ENCODE measurements around the gene TJP3. TPM values are rescaled to one million over a fixed set of nuclear protein-coding genes. Genes with fewer than 3 reads are reported as not detected.

Gene TJP3
- total RNA-seq, 2 donors from 2014 or later, result 15.7 to 25.9 TPM

GRCh38 chr19:3790209-3790734, 82.1 kb downstream of the TJP3 start:
- TF ChIP-seq, protein P1, sequence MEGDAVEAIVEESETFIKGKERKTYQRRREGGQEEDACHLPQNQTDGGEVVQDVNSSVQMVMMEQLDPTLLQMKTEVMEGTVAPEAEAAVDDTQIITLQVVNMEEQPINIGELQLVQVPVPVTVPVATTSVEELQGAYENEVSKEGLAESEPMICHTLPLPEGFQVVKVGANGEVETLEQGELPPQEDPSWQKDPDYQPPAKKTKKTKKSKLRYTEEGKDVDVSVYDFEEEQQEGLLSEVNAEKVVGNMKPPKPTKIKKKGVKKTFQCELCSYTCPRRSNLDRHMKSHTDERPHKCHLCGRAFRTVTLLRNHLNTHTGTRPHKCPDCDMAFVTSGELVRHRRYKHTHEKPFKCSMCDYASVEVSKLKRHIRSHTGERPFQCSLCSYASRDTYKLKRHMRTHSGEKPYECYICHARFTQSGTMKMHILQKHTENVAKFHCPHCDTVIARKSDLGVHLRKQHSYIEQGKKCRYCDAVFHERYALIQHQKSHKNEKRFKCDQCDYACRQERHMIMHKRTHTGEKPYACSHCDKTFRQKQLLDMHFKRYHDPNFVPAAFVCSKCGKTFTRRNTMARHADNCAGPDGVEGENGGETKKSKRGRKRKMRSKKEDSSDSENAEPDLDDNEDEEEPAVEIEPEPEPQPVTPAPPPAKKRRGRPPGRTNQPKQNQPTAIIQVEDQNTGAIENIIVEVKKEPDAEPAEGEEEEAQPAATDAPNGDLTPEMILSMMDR (conservative IDR thresholded peaks at IDR 0.05), result no peak
- Mint-ChIP-seq H3K4me3 (no peak overlapping the region), H3K9me3 (no peaks in the 10 kb centered on the region), H3K27ac (no peak overlapping the region), H3K27me3 (ENCODE audit: insufficient read depth) (peaks cover 44% of the 10 kb centered on the region), H3K4me1 (no peaks in the 10 kb centered on the region), H3K36me3 (ENCODE audit: low read depth) (no peaks in the 10 kb centered on the region)
- Histone ChIP-seq H3K4me3 (ENCODE audit: low read length) (no peak overlapping the region), H3K27ac (ENCODE audit: low read depth, low read length) (no peak overlapping the region), H3K4me1 (ENCODE audit: control insufficient read depth, insufficient read depth, low read length) (no peaks in the 10 kb centered on the region), H3K9ac (ENCODE audit: extremely low read depth, low read length, poor library complexity, severe bottlenecking) (no peak overlapping the region), H3K36me3 (ENCODE audit: control insufficient read depth, insufficient read depth, low read length) (no peaks in the 10 kb centered on the region), H3K9me3 (ENCODE audit: control insufficient read depth, low read length) (no peaks in the 10 kb centered on the region), H3K27me3 (ENCODE audit: control insufficient read depth, insufficient read depth, low read length, poor library complexity, severe bottlenecking) (peaks cover 24% of the 10 kb centered on the region)
- DNase-seq, result no peak
- whole genome bisulfite sequencing, 2 experiments (ENCODE audit: insufficient coverage in 1 of 2, insufficient read length in 1 of 2), result 75 to 82% methylated on average over 6 of the region's 6 CpGs

DNA sequence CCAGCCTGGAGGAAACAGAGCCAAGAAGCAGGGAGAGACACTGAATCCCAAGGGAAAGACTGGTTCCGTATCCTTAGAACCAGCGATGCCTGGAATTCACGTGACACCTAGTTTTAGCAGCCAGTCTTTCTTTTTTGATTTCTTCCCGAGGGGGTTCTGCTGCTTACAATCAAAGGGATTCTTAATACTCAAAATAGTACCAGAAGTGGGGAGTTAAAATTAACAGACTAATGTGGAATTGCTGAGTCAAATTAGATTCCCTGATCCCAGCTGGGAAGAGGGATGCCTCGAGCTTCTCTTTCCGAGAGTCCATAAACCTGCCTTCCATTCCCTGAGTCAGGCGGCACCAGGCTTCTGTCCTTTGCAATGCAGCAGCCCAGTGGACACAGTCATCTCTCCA, 82.8 kb downstream of the TJP3 start:
- H3K9ac ChIP-seq (ENCODE audit: extremely low read depth, low read length, poor library complexity, severe bottlenecking), result no peak overlapping the region
- H3K9me3 ChIP-seq (ENCODE audit: control insufficient read depth, low read length), result no peaks in the 10 kb centered on the region
- H3K4me1 Mint-ChIP-seq, result no peaks in the 10 kb centered on the region
- H3K27ac ChIP-seq (ENCODE audit: low read depth, low read length), result no peak overlapping the region
- H3K4me3 ChIP-seq (ENCODE audit: low read length), result no peak overlapping the region
- H3K4me1 ChIP-seq (ENCODE audit: control insufficient read depth, insufficient read depth, low read length), result no peaks in the 10 kb centered on the region
- H3K36me3 ChIP-seq (ENCODE audit: control insufficient read depth, insufficient read depth, low read length), result no peaks in the 10 kb centered on the region
- H3K27me3 ChIP-seq (ENCODE audit: control insufficient read depth, insufficient read depth, low read length, poor library complexity, severe bottlenecking), result peaks cover 17% of the 10 kb centered on the region
- H3K27me3 Mint-ChIP-seq (ENCODE audit: insufficient read depth), result peaks cover 38% of the 10 kb centered on the region
- H3K27ac Mint-ChIP-seq, result no peak overlapping the region
- H3K9me3 Mint-ChIP-seq, result no peaks in the 10 kb centered on the region
- no peaks in the 10 kb centered on the region for H3K36me3 Mint-ChIP-seq (ENCODE audit: low read depth)
- no peak overlapping the region for H3K4me3 Mint-ChIP-seq
- TF ChIP-seq, protein P1 (conservative IDR thresholded peaks at IDR 0.05), result no peak
- no peak for DNase-seq
- 89% methylated on average over 3 to 7 of the region's 7 CpGs for WGBS, 2 experiments (ENCODE audit: insufficient coverage in 1 of 2, insufficient read length in 1 of 2)

- Histone ChIP-seq H3K4me1 (ENCODE audit: control insufficient read depth, insufficient read depth, low read length) (no peaks in the 10 kb centered on the region), H3K9ac (ENCODE audit: extremely low read depth, low read length, poor library complexity, severe bottlenecking) (no peak overlapping the region), H3K9me3 (ENCODE audit: control insufficient read depth, low read length) (no peaks in the 10 kb centered on the region), H3K4me3 (ENCODE audit: low read length) (no peak overlapping the region), H3K27ac (ENCODE audit: low read depth, low read length) (no peak overlapping the region), H3K27me3 (ENCODE audit: control insufficient read depth, insufficient read depth, low read length, poor library complexity, severe bottlenecking) (peaks cover 8% of the 10 kb centered on the region), H3K36me3 (ENCODE audit: control insufficient read depth, insufficient read depth, low read length) (no peaks in the 10 kb centered on the region)
- Mint-ChIP-seq H3K4me3 (no peak overlapping the region), H3K27ac (no peak overlapping the region), H3K4me1 (no peaks in the 10 kb centered on the region), H3K27me3 (ENCODE audit: insufficient read depth) (peaks cover 35% of the 10 kb centered on the region), H3K36me3 (ENCODE audit: low read depth) (no peaks in the 10 kb centered on the region), H3K9me3 (peaks cover 7% of the 10 kb centered on the region)
- DNase-seq, result no peak
- TF ChIP-seq, protein P1 (conservative IDR thresholded peaks at IDR 0.05), result no peak
- WGBS, 2 experiments (ENCODE audit: insufficient coverage in 1 of 2, insufficient read length in 1 of 2), result 87 to 92% methylated on average over 2 of the region's 3 CpGs
These were observed 83.9 kb downstream of the TJP3 start for GRCh38 chr19:3792114-3792513.

Data from endodermal cell (in vitro differentiated cells).